ENCODE results near the gene SORCS3.
"Not testable (repeated sequence)": the region's sequence is repeated elsewhere in the genome, so short reads cannot be mapped to it uniquely, and the experiment has no call there.

SORCS3 gene

DNA sequence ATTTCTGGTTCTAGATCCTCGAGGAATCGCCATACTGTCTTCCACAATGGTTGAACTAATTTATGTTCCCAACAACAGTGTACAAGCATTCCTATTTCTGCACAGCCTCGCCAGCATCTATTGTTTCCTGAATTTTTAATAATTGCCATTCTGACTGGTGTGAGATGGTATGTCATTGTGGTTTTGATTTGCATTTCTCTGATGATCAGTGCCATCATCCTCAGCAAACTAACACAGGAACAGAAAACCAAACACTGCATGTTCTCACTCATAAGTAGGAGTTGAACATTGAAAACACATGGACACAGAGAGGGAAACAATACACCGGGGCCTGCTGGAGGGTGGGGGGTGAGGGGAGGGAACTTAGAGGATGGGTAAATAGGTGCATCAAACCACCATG, 62.2 kb downstream of the SORCS3 start:
- DNase-seq, result not testable (repeated sequence)

DNA sequence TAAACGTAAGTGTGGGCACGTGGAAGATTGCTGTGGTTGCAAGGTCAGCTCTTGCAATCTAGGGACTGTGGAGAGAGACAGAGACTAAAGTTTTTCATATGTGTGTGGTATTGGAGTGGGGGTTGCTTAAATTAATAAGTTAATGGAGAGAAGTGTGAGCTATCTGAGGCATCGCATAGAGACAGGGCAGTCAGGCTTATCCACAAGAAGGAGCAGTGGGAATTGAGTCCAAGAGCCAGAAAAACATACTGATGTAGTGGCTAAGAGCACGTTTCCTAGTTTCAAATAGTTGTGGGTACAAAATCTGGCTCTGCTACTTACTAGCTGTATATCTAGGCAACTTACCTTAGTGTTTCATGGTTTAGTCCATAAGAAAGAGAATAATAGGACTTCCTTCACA, 65.8 kb downstream of the SORCS3 start:
- no peak for DNase-seq

DNA sequence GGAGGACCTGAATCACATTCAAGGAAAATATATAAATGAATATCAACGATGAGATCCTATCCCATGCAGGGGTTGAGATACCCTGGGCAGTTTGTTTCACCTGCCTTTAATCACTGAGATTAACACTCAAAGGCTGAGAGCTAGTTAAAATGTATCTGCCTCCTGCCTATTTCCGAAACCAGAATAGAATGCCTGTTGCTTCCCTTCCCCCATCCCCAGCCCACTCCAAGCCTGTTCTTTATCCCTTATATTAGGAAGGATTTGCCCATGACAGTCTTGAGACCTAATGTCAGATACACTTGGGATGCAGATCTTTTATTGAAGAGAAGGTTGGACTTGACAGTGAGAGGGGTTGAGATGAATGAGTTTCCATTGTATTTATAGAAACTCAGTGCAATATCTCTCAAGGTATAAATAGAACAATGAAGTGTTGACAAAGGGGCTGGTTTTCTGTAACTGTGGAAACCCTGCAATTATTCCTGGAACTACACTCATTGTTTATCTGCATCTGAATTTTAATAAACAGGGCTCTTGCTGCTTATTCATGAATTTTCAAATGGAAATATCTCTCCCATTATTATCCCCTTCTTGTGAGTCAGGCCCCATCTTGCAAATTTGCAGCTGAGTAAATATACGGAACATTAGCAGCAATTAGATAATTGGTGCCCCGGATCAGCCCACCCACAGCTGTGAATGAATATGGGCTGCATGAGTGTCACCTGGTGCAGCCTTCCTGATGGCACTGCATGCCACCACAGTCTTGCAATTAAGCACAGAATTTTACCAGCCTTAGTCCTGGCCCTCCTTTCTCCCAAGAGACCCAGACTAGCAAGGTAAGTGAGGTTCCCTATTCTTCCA, 66.7 kb downstream of the SORCS3 start:
- DNase-seq, result no peak

DNA sequence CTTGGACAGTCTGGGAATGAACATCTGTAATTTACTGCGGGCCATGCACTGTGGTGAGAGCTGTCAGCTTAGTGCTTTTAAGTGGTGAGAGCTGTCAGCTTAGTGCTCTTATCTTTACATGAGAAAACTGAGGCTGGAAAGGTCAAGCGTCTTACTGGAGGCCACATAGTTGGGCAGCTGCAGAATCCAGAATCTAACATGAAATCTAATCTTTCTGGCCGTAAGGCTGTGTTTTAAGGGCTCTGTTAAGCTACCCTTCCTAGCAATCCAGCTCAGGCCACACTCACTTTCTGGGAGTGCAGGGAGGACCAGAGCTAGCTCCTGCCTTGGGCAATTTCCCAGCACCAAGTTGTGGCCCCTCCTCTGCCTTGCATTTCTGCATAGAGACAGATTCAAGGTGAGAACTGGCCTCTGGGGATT, 70.2 kb downstream of the SORCS3 start:
- no peak for DNase-seq

DNA sequence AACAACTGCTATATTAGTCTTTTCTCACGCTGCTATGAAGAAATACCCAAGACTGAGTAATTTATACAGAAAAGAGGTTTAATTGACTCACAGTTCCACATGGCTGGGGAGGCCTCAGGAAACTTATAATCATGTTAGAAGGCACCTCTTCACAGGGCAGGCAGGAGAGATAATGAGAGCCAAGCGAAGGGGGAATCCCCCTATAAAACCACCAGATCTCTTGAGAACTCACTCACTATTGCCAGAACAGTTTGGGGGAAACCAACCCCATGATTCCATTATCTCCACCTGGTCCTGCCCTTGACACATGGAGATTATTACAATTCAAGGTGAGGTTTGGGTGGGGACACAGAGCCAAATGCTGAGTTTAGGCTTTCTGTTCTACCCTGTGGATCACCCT, 89.5 kb downstream of the SORCS3 start:
- DNase-seq, result not testable (repeated sequence)

DNA sequence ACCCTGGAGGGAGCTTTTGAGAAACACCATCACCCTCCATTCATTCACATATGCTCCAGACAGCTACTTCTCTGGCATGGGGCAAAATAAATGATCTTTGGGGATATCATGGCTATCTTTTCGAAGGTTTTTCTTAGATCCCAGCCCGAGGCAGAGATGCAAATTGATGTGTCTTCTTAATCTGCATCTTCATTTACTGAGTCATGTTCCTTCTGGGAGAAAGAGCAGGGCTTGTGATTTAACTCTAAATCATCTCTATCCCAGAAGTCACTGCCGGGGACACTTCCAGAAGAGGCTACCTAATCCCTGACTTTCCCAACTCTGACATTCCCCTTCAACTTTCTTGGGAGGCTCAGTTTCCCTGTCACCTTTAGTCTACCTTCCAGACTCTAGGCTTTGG, 90.1 kb downstream of the SORCS3 start:
- DNase-seq, result no peak

DNA sequence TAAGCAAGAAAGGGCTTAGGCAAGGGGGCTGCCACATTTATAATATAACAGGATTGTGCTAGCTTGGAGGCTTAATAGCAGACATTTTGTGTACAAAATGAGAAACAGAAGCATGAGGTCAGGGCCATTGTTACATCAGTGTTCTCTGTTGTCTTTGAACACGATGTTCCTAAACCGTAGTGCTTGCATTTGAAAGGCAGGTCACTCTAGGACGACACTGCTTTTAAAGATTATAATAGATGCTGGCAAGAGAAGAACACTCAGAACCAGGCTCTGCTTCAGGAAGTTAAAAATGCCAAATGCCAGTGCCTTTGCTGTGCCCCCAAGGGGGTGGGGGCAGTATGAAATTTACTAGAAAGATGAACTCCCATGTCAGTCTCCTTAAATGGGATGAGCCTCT, 91.1 kb downstream of the SORCS3 start:
- DNase-seq, result no peak

DNA sequence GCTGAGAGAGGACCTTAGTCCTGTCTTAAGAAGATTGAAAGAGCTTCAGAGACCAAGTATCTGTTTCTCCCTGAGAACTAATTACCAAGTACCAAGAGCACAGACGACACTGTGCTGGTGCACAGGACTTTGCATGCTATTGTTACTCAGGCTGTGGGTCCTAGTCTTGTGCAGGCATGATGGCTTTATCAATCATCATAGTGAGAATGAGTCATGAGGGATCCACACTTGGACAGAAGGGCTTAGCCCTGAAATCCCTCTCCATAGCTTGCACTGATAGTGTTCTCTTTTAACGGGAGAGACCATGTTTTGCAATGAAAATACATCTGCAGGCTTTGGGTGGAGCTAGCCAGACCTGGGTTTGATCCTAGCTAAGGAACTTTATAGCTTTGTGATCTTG, 93.3 kb downstream of the SORCS3 start:
- DNase-seq, result no peak

DNA sequence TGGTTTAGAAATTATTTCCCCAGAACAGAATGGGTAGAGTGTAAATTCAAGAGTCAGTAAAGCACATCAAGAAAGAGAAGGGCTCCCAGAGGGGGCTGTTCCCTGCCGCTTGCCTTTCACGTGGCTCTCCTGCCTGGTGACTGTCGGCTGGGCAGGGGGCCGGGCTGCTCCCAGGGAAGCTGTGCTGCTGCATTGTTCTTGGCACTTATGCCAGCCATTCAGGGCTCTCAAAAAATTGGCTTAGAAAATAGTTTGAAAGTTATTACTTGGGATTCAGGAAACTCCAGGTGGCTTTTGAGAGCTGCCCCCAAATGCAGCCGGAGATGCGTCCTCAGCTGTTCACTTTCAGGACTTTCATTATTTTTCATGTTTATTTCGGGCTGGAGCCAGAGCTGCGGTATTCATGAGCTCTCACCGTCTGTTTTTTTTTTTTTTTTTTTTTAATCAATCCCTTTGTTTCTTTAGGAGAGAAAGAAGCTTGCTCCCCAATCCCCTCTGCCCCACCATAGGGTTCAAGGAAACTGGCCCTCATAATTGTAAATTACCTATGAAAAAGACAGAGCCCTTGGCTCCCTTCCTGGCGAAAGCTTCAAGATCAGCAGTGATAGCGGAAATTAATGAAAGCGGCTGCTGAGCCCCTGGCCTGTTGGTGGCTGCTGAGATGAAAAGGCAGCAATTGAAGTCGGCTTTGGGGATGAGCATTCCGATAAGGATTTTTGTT, 94.1 kb downstream of the SORCS3 start:
- DNase-seq, result no peak

DNA sequence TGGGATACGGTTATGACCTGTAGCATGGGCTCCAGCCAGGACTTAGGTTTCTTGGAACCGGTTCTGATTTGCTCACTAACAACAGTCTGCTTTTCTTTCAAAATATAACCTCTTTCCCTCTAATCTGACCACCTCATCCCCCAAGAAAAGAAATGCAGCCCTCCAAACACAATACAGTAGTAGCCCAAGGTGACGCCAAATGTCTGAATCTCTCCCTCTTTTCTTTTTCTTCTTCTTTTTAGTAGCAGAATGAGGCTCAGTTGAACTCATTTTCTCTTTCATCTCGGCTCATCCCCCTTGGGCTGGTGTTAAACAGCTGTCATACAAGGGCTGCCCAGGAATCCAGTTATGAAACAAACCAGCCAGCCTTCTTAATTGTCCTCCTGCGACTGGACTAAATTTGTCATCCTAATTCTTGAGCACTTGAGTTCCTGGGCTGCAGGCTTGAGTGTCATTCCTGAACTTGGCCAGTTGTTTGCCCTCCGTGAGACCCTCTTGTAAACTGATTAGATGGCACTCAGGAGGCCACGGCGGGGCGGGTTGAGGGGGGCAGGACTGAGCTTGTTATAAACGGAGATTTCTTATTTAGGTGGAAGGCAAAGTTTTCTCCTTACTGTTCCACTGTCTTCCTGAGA, 94.8 kb downstream of the SORCS3 start:
- no peak for DNase-seq

DNA sequence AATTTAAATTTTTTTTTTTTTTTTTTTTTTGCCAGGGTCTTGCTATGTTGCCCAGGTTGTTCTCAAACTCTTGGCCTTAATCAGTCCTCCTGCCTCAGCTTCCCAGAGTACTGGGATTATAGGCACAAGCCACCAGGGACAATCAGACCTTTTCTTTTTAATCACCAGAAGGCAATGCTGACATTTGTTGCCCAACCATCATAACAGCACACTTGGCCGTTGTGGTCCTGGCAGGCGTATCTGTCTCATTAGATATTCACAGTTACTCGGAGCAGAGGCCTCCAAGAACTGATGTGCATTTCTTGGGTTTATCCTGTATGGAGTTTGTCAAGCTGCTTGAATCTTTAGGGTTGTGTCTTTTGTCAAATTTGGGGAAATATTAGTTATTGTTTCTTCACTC, 100.0 kb downstream of the SORCS3 start:
- DNase-seq, result no peak

DNA sequence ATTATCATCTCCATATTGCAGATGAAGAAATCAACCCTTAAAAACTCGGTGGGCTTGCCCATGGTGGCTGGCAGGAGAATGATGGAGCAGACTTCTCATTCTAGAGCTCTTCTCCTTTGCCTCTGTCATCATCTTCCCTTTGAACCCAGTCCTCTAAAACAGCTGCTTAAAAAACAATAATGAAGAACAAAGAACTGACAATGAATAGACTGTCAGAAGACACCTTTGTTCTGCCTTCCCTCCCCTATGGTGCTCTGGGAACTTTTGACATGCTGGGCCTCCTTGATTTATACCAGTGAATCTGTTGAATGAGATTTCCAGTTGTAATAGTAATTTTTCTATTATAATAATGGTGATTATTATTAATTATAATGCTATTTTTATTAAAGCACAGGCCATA, 103.0 kb downstream of the SORCS3 start:
- no peak for DNase-seq

DNA sequence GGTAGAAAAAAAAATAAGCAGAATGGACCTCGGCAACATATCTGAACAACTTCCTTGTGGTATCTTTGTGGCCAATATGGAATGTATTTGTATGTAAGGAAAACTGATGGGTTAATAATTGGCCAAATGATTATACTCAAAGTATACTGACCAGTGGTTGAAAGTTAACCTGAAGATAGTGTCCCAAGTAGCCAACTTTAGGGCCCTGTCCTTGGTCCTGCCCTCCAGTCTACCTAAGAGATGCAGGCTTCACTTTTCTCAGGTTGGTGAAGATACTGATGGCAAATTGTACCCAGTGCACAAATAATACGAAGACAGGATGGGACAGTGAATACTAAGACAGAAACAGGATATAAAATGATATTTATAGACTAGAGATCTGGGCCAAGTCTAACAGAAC, 109.2 kb downstream of the SORCS3 start:
- DNase-seq, result no peak

DNA sequence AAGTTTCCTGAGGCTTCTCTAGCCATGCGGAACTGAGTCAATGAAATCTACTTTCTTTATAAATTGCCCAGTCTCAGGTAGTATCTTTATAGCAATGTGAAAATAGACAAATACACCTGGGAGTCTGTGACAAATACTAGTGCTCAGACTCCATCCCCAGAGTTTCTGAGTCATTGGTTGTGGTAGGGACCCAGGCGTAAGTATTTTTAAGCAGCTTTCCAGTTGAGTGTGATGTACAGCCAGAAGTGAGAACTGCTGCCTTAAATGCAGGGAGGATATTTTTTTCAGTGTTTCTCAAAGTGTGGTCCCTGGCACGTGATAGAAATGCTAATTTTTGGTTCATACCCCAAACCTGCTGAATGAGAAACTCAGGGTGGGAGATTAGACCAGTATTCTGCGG, 121.7 kb downstream of the SORCS3 start:
- DNase-seq, result no peak

DNA sequence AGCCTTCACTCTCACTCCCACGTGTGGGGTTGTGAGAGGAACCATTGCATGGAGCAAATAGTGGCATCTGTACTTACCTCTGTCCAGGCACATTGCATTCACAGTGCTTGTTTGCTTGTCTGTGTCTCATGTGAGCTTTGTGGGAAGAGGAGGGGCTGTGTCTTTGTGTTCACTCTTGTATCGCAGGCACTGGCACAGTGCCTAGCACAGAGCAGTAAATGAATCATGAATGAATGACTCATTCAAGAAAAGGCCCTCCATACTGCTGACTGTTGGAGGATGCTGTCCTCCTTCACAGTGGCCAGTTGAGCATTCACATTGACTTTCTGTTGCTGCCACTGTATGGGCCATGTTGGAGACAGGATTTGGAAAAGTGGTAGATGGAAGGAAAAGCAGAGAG, 125.3 kb downstream of the SORCS3 start:
- no peak for DNase-seq

DNA sequence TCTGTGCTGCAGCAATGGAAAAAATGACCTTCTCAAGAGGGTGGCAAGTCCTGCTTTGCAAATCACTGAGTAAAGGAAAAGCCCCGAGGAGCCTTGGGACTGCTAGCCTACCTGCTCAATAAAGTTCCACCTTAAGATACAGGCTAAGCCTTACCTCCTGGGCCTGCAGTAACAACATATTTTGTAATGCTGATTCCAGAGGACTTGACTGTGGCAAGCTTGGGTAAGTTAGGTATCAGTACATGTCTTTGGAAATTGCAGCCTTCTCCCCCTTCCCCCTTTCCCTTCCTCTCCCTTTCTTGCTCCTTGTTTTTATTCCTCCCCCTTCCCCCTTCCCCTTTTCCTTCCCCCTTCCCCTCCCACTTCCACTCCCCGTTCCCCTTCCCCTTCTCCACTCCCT, 126.2 kb downstream of the SORCS3 start:
- no peak for DNase-seq

DNA sequence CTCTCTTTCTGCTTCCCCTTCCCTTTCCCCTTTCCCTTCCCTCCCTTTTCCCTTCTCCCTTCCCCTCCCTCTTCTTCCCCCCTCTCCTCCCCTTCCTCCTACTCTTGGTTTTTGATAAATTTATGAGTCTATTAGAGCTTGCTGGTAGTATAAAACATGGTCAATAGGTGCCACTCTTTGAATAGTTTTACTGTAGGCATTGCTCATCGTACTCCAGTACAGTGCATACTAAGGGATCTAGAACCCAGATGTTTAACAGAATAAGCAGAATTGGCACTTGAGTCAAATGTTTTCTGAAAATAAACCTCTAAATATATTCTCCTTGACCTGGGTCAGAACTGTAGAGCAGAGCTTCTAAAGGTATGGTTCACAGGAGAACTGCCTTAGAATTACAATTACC, 126.7 kb downstream of the SORCS3 start:
- DNase-seq, result no peak

DNA sequence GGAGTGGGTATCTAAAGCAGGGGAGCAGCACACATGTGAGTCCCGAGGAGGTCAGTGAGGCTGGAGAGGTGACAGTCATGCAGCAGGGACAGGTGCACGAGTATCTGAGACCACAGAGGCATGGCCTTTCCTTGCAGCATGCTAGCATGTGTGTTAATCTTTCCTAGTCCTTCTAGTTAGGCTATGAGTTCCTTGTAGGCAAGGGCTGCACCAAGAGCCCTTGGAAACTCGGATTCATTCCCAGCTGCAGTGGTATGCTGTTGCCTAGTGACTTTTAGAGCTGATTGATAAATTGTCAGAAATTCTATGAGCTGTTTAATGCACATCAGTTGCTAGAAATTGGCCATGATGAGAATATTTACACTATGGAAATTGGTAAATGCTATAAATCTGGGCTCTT, 132.0 kb downstream of the SORCS3 start:
- DNase-seq, result no peak

DNA sequence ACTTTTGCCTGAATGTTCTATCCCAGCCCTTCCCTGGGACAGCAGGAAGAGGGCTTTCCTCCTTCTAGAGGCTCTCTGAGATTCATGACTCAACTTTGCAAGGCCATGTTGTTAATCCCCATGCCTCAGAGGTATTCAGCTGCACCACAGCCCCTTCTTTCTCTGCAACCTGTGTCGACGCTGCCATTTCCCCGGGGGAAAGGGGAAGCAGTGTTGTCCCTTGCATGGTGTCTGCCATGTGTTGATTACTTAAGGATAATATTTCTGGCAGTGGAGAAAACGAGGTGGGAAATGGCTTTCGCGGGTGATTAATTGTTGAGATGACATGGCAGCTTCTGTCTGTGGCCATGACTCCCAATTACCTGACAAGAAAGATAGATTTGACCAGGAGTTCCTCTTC, 133.1 kb downstream of the SORCS3 start:
- no peak for DNase-seq

DNA sequence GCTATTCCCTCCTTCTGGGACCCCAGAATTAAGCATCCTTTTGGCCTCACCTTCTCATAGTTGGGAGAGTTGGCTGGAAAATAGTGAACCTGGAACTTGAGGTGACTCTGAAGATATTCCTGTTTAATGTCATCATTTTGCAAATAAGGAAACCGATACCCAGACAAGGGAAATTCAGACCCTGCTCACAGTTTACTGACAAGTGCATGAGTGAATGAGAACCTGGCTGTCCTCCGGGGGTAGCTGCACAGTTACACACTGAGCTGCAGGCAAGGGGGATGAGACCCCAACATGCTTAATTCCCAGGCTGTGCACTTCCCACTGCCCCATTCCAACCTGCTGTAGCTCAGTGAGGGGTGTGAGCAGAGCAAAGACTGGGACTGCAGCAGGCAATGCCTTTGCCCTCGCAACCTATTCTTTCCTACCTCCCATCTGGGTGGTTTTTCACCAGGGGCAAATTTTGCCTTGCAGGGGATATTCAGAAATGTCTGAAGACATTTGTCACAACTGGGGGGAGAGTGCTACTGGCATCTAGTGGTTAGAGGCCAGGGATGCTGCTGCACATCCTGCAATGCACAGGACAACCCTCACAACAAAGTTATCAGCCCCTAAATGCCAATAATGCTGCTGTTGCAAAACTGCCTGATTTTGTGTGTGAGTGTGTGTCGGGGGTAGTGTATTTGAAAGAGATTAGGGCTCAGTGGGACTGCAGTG, 136.2 kb downstream of the SORCS3 start:
- DNase-seq, result no peak

DNA sequence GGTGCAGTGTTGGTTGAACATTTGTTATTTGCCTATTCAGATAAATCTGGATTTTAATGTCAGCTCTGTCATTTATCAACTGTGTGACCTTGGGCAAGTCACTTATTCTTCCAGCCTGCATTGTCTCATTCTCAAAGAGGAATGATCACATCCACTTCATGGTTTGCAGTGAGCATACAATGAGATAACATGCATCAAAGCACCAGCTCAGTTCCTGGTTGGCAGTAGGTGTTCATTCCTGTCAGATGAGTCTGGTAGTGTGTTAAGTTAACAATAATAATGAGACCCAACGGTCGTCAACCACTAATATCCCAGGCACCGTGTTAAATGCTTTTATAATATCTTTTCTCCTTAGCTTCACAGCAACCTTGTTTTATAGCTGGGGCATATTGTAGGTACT, 137.3 kb downstream of the SORCS3 start:
- DNase-seq, result no peak

DNA sequence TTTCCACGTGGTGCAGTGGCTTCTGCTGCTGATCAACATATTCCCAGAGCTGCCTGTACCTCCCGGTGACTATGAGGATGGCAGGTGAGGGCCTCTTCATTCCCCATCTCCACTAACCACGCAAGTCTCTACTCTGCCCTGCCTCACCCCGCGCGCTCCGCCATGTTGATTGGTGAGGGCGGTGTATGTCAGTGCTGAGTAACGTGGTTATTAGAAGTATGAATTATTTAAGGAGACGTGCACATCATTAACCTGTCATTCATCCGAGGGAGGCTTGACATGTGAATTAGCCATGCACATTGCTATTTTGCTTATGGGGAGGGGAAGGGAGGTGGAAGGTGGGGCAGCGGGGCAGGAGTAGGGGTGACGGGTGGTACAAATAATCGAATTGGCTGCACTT, 138.6 kb downstream of the SORCS3 start:
- DNase-seq, result no peak

DNA sequence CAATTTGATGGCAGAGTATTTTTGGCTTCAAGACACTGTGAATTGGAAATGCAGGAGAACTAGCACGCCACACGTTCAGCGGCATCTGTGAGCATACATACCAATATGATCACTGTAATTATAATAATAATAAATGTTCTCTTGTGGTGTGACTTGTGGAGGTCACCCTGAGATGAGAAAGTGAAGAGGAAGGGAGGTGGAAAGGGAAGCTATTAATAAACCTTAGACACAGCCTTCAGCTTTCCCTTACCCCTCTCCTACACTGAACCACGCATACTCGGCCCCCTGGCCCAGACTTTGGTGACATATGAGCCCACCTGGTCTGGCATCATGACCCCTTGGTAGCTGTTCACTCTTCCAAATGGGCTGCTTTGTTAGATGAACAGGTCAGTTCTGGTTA, 139.1 kb downstream of the SORCS3 start:
- DNase-seq, result no peak
